Measurements from ENCODE around the gene DHX35. TPM values are rescaled to one million over a fixed set of nuclear protein-coding genes. Genes with fewer than 3 reads are reported as not detected.

Gene DHX35
- total and polyA plus RNA-seq, 7 donors = 3.4 to 11.9 (median 5.8) TPM

GRCh38 chr20:38937000-38937399, 25.1 kb upstream of the DHX35 start:
- intact Hi-C loops (cut with DNase I) = no loop called here
- Histone ChIP-seq H3K9me3 (no peaks in the 10 kb centered on the region), H3K36me3 (ENCODE audit: insufficient read depth in 1 of 2, low read depth in 1 of 2) (no peaks in the 10 kb centered on the region), H3K4me3 (no peak overlapping the region), H3K4me1 (no peaks in the 10 kb centered on the region), H3K27me3 (ENCODE audit: insufficient read depth in 3 of 3, low read length in 2 of 3) (no peaks in the 10 kb centered on the region), H3K27ac (no peak overlapping the region)
- DNase-seq (no peak), ATAC-seq (no peak)
- WGBS, 3 donors = 87 to 91% (median 88%) methylated on average over 5 of the region's 5 CpGs
- TF ChIP-seq CTCF (IDR thresholded peaks at IDR 0.05) = no peak

GRCh38 chr20:38937978-38938473, 24.1 kb upstream of the DHX35 start:
- no peak for DNase-seq
- Histone ChIP-seq H3K27me3 (ENCODE audit: insufficient read depth in 3 of 3, low read length in 2 of 3) (no peaks in the 10 kb centered on the region), H3K9me3 (no peaks in the 10 kb centered on the region), H3K36me3 (ENCODE audit: insufficient read depth in 1 of 2, low read depth in 1 of 2) (no peaks in the 10 kb centered on the region), H3K4me1 (no peaks in the 10 kb centered on the region), H3K27ac (no peak overlapping the region), H3K4me3 (no peak overlapping the region)
- no peak for TF ChIP-seq CTCF (IDR thresholded peaks at IDR 0.05)
- intact Hi-C loops (cut with DNase I) = no loop called here
- no peak for ATAC-seq
- WGBS, 3 donors = 77 to 88% (median 78%) methylated on average over 7 of the region's 7 CpGs

- Histone ChIP-seq H3K4me1 (no peaks in the 10 kb centered on the region), H3K4me3 (no peak overlapping the region), H3K9me3 (no peaks in the 10 kb centered on the region), H3K27ac (no peak overlapping the region), H3K27me3 (ENCODE audit: insufficient read depth in 3 of 3, low read length in 2 of 3) (no peaks in the 10 kb centered on the region), H3K36me3 (ENCODE audit: insufficient read depth in 1 of 2, low read depth in 1 of 2) (no peaks in the 10 kb centered on the region)
- 73 to 83% (median 75%) methylated on average over 2 of the region's 2 CpGs for WGBS, 3 donors
- intact Hi-C loops (cut with DNase I) = no loop called here
- DNase-seq (no peak), ATAC-seq (no peak)
- TF ChIP-seq CTCF (IDR thresholded peaks at IDR 0.05) = no peak
Measured at GRCh38 chr20:38939686-38940085, 22.5 kb upstream of the DHX35 start.

DNA sequence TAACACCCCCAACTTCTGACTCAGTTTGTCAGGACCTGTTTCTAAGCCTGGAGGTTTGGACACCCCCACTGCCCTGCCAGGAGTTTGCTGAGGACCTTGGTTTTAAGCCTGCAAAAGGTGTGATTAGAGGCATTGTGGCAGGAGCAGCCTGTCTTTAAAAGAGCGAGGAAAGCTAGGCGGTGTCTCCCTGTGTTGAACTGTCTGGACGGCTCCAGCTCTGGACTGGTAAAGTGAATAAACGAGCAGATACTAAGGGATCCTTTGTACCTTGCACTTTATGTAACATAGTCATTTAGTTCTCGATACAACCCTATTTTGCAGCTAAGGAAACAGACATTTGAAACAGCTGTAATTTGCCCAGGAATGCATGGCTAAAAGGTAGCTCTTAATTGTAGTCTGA, 21.5 kb upstream of the DHX35 start:
- TF ChIP-seq CTCF (IDR thresholded peaks at IDR 0.05) = no peak
- no peak for DNase-seq
- no peaks in the 10 kb centered on the region for H3K4me1 ChIP-seq
- no peaks in the 10 kb centered on the region for H3K27me3 ChIP-seq (ENCODE audit: insufficient read depth in 3 of 3, low read length in 2 of 3)
- no peak overlapping the region for H3K27ac ChIP-seq
- H3K4me3 ChIP-seq = no peak overlapping the region
- no peak for ATAC-seq
- WGBS, 3 donors = 90 to 91% (median 91%) methylated on average over 5 of the region's 5 CpGs
- no peaks in the 10 kb centered on the region for H3K9me3 ChIP-seq
- H3K36me3 ChIP-seq (ENCODE audit: insufficient read depth in 1 of 2, low read depth in 1 of 2) = no peaks in the 10 kb centered on the region
- intact Hi-C loops (cut with DNase I) = no loop called here

GRCh38 chr20:38941726-38942389, 20.3 kb upstream of the DHX35 start:
- H3K27me3 ChIP-seq (ENCODE audit: insufficient read depth in 3 of 3, low read length in 2 of 3) = no peaks in the 10 kb centered on the region
- no peaks in the 10 kb centered on the region for H3K9me3 ChIP-seq
- H3K27ac ChIP-seq = no peak overlapping the region
- no peak overlapping the region for H3K4me3 ChIP-seq
- ATAC-seq = no peak
- H3K36me3 ChIP-seq (ENCODE audit: insufficient read depth in 1 of 2, low read depth in 1 of 2) = no peaks in the 10 kb centered on the region
- H3K4me1 ChIP-seq = no peaks in the 10 kb centered on the region
- no peak for TF ChIP-seq CTCF (IDR thresholded peaks at IDR 0.05)
- no peak for DNase-seq
- 95 to 96% (median 96%) methylated on average over 5 of the region's 5 CpGs for WGBS, 3 donors
- intact Hi-C loops (cut with DNase I) = no loop called here
